A549 treated with dexamethasone at 1 μM for 4 hours (cell line): ENCODE data around the gene FXYD2. TPM values are rescaled to one million over a fixed set of nuclear protein-coding genes. Genes with fewer than 3 reads are reported as not detected.

Source experiments
- total RNA-seq: library from RNA; stranded (reverse); fragments of 200-300 nt; extraction: Qiagen RNA extraction; gene quantifications from 5 replicates; pipeline ENCODE4 v1.2.3, GENCODE V29; 2022

The FXYD2 gene
- total RNA-seq: 12.8 to 19.6 TPM (median 15.6 TPM) in 5 replicates

DNA sequence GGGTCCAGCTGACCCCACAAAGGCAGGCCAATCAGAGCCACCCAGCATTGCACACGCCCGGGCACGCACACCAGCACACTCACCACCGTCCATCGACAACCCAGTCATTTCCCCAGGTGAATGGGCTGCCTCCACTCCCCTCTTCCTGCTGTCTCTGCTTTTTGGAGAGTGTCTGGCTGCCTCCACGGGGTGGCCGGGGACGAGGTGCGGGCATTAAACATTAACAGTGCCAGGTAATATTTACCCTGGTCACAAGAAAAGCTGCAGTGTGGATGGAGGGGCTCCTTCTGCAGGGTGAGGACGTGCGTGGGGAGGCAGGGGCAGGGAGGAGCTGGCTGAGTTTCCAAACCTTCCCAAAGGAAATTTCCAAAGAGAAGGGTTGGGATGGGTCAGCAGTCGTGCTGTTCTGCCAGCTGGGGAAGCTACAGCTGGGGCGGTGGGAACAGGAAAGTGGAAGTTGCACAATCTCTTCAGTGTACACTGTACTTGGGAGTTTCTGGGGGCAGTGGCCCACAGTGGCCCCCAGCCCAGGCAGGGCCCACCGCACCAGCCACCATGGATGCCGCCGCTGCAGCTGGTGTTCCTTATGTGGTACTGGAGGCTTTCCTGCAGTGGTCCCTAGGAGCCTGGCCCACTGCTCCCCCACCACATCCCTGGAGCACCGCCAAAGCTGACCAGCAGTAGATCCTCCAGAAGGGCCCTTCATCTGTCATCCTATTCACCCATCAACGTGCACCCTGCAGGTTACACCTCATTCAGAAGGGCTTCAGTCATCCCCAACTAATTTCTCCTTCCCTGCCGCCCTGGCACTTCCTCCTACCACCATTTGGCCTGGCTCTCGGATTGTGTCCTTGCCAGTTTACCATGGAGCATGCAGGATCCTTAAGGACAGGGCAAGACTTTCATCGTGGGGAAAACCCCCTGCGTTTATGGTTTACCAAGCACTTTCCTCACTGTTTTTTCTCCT lies at the start of gene FXYD2:
TSS of gene FXYD2 (minus strand) at position 174 of the 967 bp plus-strand sequence. CDS start at position 108, 66 bp downstream.

DNA sequence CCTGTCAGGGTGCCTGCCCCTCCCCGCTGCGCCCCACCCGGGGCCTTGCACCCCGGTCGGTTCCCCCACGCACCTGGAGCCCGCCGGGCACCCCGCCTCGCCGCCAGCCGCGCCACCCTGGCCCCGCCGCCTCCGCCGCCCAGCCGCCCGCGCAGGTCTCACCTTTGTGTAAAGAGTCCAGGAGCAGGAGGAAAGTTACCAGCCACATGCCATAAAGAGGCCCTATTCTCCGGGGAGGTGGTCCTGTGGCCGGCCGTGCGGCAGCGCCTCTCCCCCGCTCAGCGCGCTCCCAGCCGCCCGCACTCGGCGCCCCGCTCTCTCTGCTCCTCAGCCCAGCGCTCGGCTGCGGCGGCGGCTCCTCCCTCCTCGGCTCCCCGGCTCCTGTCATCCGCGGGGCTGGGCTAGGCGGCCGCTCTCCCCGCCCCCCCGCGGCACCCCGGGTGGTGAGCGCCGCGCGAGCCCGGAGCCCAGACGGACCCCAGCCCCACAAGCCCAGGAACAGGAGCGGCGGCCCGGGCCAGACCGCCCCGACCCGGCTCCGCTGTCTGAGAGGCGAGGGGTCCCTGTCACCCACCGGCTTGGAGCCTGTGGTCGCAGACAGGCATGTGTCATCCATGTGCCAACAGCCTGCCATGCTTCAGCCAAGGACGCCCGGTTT lies 27.5 kb downstream of the FXYD2 start, which contains the start of gene DSCAML1:
TSS of gene DSCAML1 (minus strand) at position 345 of the 658 bp plus-strand sequence. CDS start at position 208, 137 bp downstream.

Other genes with a start within 250 kb of the FXYD2 start
- gene DSCAML1, start 27.5 kb downstream of the FXYD2 start, total RNA-seq: 0.08 to 0.53 TPM (median 0.30 TPM) in 5 replicates
- 0.11 to 0.39 TPM (median 0.31 TPM) in 5 replicates for gene FXYD6, start 51.9 kb upstream of the FXYD2 start, total RNA-seq
- gene TMPRSS13, start 104.7 kb upstream of the FXYD2 start, total RNA-seq: not detected in 5 replicates
- 0.03 to 0.14 TPM (median 0.11 TPM) in 4 of 5 replicates, not detected in the other for gene IL10RA, start 161.7 kb upstream of the FXYD2 start, total RNA-seq